ENCODE measurements around the gene GPR18. TPM values are rescaled to one million over a fixed set of nuclear protein-coding genes. Genes with fewer than 3 reads are reported as not detected.

Gene GPR18
- total RNA-seq, 2 experiments from 2014 or later: 10.9 to 13.7 TPM

GRCh38 chr13:99302637-99303505, 44.7 kb upstream of the GPR18 start:
- BruUV-seq (replicated peaks): no TSS peak
- no peaks in the 10 kb centered on the region for H3K9me3 ChIP-seq (ENCODE audit: low read length)
- no peaks in the 10 kb centered on the region for H3K79me2 ChIP-seq (ENCODE audit: insufficient read depth, low read depth, low read length)
- H3K4me3 ChIP-seq (ENCODE audit: low read depth, low read length, poor library complexity, severe bottlenecking): no peak overlapping the region
- ChIA-PET POLR2A (interaction anchor here (1.6 kb wide), 1 partner anchor 28 kb away, joined by 7 read pairs; no protein-coding TSS in a partner anchor), CTCF (ENCODE audit: unreplicated experiment) (interaction anchor here (0.6 kb wide), 1 partner anchor 257 kb away, joined by 8 read pairs; no protein-coding TSS in a partner anchor)
- no peak for TF ChIP-seq CTCF (conservative IDR thresholded peaks at IDR 0.05; ENCODE audit: low read length)
- TF ChIP-seq EZH2phosphoT487 (IDR thresholded peaks at IDR 0.05; ENCODE audit: borderline replicate concordance, low read depth, low read length): no peak
- H2AFZ ChIP-seq (ENCODE audit: low read length): no peak overlapping the region
- intact Hi-C loops (cut with micrococcal nuclease; ENCODE audit: unreplicated experiment): no loop called here
- peaks cover 22% of the 10 kb centered on the region for H3K4me1 ChIP-seq (ENCODE audit: insufficient read depth, low read length, poor library complexity, severe bottlenecking)
- no peaks in the 10 kb centered on the region for H3K9me2 ChIP-seq (ENCODE audit: insufficient read depth, low read length)
- H4K20me1 ChIP-seq (ENCODE audit: insufficient read depth, low read length): peaks cover 6% of the 10 kb centered on the region; the same call in 1 of the 2 replicates
- peak overlapping the region; percentile 63; the same call in 1 of the 2 replicates for H3K4me2 ChIP-seq (ENCODE audit: low read length)
- H3K27ac ChIP-seq (ENCODE audit: low read depth, low read length, poor library complexity, severe bottlenecking): no peak overlapping the region
- H3K36me3 ChIP-seq (ENCODE audit: insufficient read depth, low read length): no peaks in the 10 kb centered on the region; the same call in 1 of the 2 replicates
- DNase-seq (ENCODE audit: low spot score): no peak

GRCh38 chr13:99301913-99302636, 43.9 kb upstream of the GPR18 start:
- intact Hi-C loops (cut with micrococcal nuclease; ENCODE audit: unreplicated experiment): no loop called here
- Histone ChIP-seq H3K4me3 (ENCODE audit: low read depth, low read length, poor library complexity, severe bottlenecking) (no peak overlapping the region), H4K20me1 (ENCODE audit: insufficient read depth, low read length) (peaks cover 6% of the 10 kb centered on the region; the same call in 1 of the 2 replicates), H3K9me3 (ENCODE audit: low read length) (no peaks in the 10 kb centered on the region), H2AFZ (ENCODE audit: low read length) (no peak overlapping the region), H3K4me2 (ENCODE audit: low read length) (peak overlapping the region; percentile 63; the same call in 1 of the 2 replicates), H3K9me2 (ENCODE audit: insufficient read depth, low read length) (no peaks in the 10 kb centered on the region), H3K4me1 (ENCODE audit: insufficient read depth, low read length, poor library complexity, severe bottlenecking) (peaks cover 24% of the 10 kb centered on the region), H3K79me2 (ENCODE audit: insufficient read depth, low read depth, low read length) (no peaks in the 10 kb centered on the region), H3K36me3 (ENCODE audit: insufficient read depth, low read length) (no peaks in the 10 kb centered on the region), H3K27ac (ENCODE audit: low read depth, low read length, poor library complexity, severe bottlenecking) (no peak overlapping the region)
- no peak for DNase-seq (ENCODE audit: low spot score)
- TF ChIP-seq EZH2phosphoT487 (IDR thresholded peaks at IDR 0.05; ENCODE audit: borderline replicate concordance, low read depth, low read length): no peak
- TF ChIP-seq CTCF (conservative IDR thresholded peaks at IDR 0.05; ENCODE audit: low read length): no peak
- ChIA-PET POLR2A (interaction anchor here (1.6 kb wide), 1 partner anchor 27 kb away, joined by 7 read pairs; no protein-coding TSS in a partner anchor), CTCF (ENCODE audit: unreplicated experiment) (interaction anchor here (0.6 kb wide), 1 partner anchor 258 kb away, joined by 8 read pairs; no protein-coding TSS in a partner anchor)
- BruUV-seq (replicated peaks): no TSS peak

Data from OCI-LY7 (cell line).